ENCODE results near the gene EPB42. TPM values are rescaled to one million over a fixed set of nuclear protein-coding genes. Genes with fewer than 3 reads are reported as not detected.

The EPB42 gene
- total RNA-seq = not detected

DNA sequence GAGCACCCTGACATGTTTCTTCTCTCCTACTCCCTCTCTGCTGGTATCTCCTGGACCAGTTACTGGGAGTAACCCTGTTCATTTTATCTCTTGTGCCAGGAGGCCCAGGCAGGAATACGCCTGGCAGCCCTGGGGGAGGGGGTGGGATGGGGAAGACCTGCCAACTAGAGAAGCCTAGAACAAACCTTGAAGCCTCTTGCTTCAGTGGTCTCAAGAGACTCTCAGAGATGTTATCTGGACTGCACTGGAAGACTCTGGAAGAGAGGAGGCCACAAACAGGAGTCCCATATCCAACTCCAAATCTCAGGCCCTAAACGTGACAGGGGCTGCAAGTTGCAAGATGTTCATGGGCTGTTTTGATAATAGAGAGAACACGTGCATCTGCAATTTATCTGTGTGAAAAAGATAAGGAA, at the start of gene EPB42:
TSS of gene EPB42 (minus strand) at position 28 of the 413 bp plus-strand sequence. CDS start 193 bp downstream, outside the sequence.
- Histone ChIP-seq H3K27me3 (no peaks in the 10 kb centered on the region), H3K4me1 (no peaks in the 10 kb centered on the region), H3K4me3 (no peak within 1 kb of the TSS), H3K9me3 (no peaks in the 10 kb centered on the region), H3K27ac (no peak within 1 kb of the TSS), H3K36me3 (no peaks in the 10 kb centered on the region)
- no peak for DNase-seq (ENCODE audit: low spot score in 2 of 2)
- intact Hi-C loops (cut with DNase I) = no loop called here
- no peak for TF ChIP-seq CTCF (IDR thresholded peaks at IDR 0.05)

DNA sequence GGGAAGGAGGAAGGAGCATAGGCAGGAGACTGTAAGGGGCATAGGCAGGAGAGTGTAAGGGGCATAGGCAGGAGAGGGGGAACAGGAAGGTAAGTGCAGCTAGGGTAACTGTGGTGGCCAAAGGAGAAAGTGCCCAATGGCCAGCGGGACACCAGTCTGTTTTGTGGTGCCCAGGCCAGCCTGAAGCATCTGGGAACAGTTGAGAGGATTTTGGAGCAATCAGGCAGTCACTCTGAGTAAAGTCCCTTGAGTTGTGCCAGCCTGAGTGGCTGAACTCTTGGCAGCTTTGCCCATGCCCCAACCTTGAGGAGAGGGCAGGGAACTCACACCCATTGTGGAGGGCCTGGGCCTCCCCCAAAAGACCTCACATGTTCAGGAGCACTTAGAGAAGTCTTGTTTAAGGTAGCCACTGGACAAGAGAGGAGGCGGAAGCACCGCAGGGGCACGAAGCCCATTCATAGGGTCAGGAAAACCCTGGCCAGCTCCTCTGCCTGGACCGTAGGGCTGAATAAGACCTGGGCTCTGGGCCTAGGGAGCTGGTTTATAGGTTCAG, 49.4 kb upstream of the EPB42 start:
- Histone ChIP-seq H3K27me3 (no peaks in the 10 kb centered on the region), H3K36me3 (no peaks in the 10 kb centered on the region), H3K4me3 (no peak overlapping the region), H3K4me1 (no peaks in the 10 kb centered on the region), H3K9me3 (no peaks in the 10 kb centered on the region), H3K27ac (no peak overlapping the region)
- peak in 1 of 2 donors; percentile 45 for DNase-seq (ENCODE audit: low spot score in 2 of 2)
- intact Hi-C loops (cut with DNase I) = no loop called here
- no peak for TF ChIP-seq CTCF (IDR thresholded peaks at IDR 0.05)

DNA sequence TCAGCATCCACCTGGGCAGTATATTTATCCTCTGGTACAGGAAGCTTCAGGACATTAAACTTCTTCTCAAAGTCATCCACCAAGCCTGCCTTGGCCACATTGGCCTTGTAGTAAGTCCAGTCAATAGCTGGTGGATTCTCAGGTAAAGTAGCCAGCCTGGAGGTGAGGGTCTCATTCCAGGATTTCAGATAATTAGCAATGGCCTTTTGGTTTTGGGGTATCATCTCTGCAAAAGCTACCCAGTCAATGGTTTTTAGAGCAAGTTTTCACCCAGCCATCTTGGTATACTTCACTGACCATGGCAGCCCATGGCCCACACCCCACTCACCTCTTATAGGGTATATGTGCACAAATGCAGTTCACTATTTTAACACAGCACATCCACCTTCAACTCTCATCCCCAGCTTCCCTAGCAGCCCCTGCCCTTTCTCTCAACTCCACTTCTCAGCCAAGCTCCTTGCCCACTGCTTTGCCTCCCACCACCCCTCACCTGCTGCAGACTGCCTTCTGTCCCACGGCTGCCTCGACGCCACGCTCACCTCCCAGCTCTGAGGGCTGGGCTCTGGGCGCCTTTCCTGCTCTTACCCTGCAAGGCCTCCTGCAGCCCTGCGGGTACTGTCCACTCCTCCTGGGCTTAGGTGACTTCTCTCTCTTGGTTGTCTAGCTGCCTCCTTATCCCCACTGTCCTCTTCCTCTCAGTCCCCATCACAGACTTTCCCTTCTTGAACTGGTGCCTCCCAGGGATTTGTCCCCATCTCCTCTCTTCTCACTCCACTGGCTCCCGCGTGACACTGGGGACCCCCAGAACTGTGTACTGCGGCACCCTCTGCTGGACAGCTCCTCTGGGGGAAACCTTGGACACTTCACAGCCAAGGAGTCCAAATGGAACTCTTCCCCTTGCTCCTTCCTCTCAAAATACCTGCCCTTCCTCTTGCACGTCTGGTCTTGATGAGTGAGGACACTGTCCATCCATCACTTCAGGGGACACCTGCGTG, 47.6 kb upstream of the EPB42 start:
- Histone ChIP-seq H3K4me1 (no peaks in the 10 kb centered on the region), H3K4me3 (no peak overlapping the region), H3K9me3 (no peaks in the 10 kb centered on the region), H3K27me3 (no peaks in the 10 kb centered on the region), H3K27ac (no peak overlapping the region), H3K36me3 (no peaks in the 10 kb centered on the region)
- TF ChIP-seq CTCF (IDR thresholded peaks at IDR 0.05) = no peak
- intact Hi-C loops (cut with DNase I) = no loop called here
- DNase-seq (ENCODE audit: low spot score in 2 of 2) = peak in 1 of 2 donors; percentile 53

DNA sequence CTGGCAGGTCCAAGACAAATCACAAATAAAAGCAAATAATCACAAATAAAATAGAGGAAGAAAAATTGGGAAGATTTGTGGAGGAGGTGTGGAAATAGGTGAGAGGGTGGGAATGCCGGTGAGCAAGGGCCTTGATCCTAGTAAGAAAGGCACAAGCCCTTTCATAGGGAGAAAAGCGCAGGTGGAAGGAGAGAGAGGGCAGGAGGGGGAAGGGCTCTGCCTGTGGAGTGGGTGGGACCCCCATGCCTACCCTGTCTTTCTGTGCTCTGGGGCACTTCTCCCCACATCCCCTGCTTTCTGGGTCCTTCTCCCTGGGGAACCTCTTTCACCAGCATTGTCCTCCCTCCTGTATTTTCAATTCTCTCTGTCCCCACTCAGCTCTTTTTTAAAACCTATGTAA, 46.6 kb upstream of the EPB42 start:
- H3K27ac ChIP-seq = no peak overlapping the region
- H3K27me3 ChIP-seq = no peaks in the 10 kb centered on the region
- H3K4me1 ChIP-seq = no peaks in the 10 kb centered on the region
- H3K36me3 ChIP-seq = no peaks in the 10 kb centered on the region
- H3K9me3 ChIP-seq = no peaks in the 10 kb centered on the region
- intact Hi-C loops (cut with DNase I) = no loop called here
- no peak for TF ChIP-seq CTCF (IDR thresholded peaks at IDR 0.05)
- H3K4me3 ChIP-seq = no peak overlapping the region
- DNase-seq (ENCODE audit: low spot score in 2 of 2) = peak in 1 of 2 donors; percentile 5

- peak in 1 of 2 donors; percentile 25 for DNase-seq (ENCODE audit: low spot score in 2 of 2)
- no peaks in the 10 kb centered on the region for H3K36me3 ChIP-seq
- no peaks in the 10 kb centered on the region for H3K9me3 ChIP-seq
- TF ChIP-seq CTCF (IDR thresholded peaks at IDR 0.05) = no peak
- no peak within 1 kb of the TSS for H3K27ac ChIP-seq
- H3K4me3 ChIP-seq = no peak within 1 kb of the TSS
- H3K27me3 ChIP-seq = no peaks in the 10 kb centered on the region
- intact Hi-C loops (cut with DNase I) = no loop called here
- H3K4me1 ChIP-seq = no peaks in the 10 kb centered on the region
These were observed 46.0 kb upstream of the EPB42 start, which contains the start of gene TGM5 for GRCh38 chr15:43266834-43267233. Gene TGM5, minus strand, starts transcription at chr15:43266928. Its CDS starts 79 bp downstream, at chr15:43266849.

All from ascending aorta (tissue), 2 donors.